SK-N-SH treated with all-trans-retinoic acid at 6 μM for 48 hours (cell line): ENCODE data around the gene ESYT1.
"Not testable (repeated sequence)": the region's sequence is repeated elsewhere in the genome, so short reads cannot be mapped to it uniquely, and the experiment has no call there.

Experiments used
- ATAC-seq: fragments of 200-7000 bp; cut with Tn5 transposase; 3 replicates; pipeline ENCODE4 v1.9.1; 2020; ENCODE audit warnings: mild to moderate bottlenecking, moderate library complexity
- ARNTL ChIP-seq: fragments of 450-650 bp; formaldehyde crosslinking; IDR thresholded peaks from 2 replicates; pipeline ENCODE4 v1.5.0; 2020; ENCODE audit warnings: low read depth, mild to moderate bottlenecking, moderate library complexity, borderline replicate concordance
- BACH2 ChIP-seq: fragments of 250-450 bp; sonication (Bioruptor Pico); IDR thresholded peaks from 2 replicates; pipeline ENCODE4 v1.9.0; 2021; ENCODE audit warnings: mild to moderate bottlenecking, borderline replicate concordance
- CSDC2 ChIP-seq: fragments of 250-450 bp; sonication (Bioruptor Pico); IDR thresholded peaks from 2 replicates; pipeline ENCODE4 v1.5.0; 2020; ENCODE audit warnings: mild to moderate bottlenecking, moderate library complexity
- ESRRG ChIP-seq: fragments of 250-450 bp; sonication (Bioruptor Pico); IDR thresholded peaks from 2 replicates; pipeline ENCODE4 v1.6.1; 2021; ENCODE audit warnings: mild to moderate bottlenecking
- GLIS3 ChIP-seq: fragments of 250-450 bp; sonication (Bioruptor Pico); IDR thresholded peaks from 2 replicates; pipeline ENCODE4 v1.5.0; 2020; ENCODE audit warnings: mild to moderate bottlenecking, moderate library complexity
- ISL1 ChIP-seq: fragments of 250-450 bp; sonication (Bioruptor Pico); IDR thresholded peaks from 2 replicates; pipeline ENCODE4 v2.1.2; 2022; ENCODE audit warnings: mild to moderate bottlenecking, moderate library complexity
- OSR1 ChIP-seq: fragments of 250-450 bp; sonication (Bioruptor Pico); IDR thresholded peaks from 2 replicates; pipeline ENCODE4 v1.8.0; 2022; ENCODE audit warnings: moderate library complexity, mild to moderate bottlenecking, inconsistent platforms
- PPARA ChIP-seq: fragments of 250-450 bp; sonication (Bioruptor Pico); IDR thresholded peaks from 2 replicates; pipeline ENCODE4 v1.5.0; 2020; ENCODE audit warnings: mild to moderate bottlenecking, borderline replicate concordance
- RARB ChIP-seq: fragments of 250-450 bp; sonication (Bioruptor Pico); IDR thresholded peaks from 2 replicates; pipeline ENCODE4 v1.8.0; 2021; ENCODE audit warnings: mild to moderate bottlenecking, moderate library complexity
- SNAI2 ChIP-seq: fragments of 250-450 bp; sonication (Bioruptor Pico); IDR thresholded peaks from 2 replicates; pipeline ENCODE4 v1.5.0; 2020; ENCODE audit warnings: mild to moderate bottlenecking, moderate library complexity
- TCF4 ChIP-seq: fragments of 250-450 bp; sonication (Bioruptor Pico); IDR thresholded peaks from 2 replicates; pipeline ENCODE4 v1.8.0; 2021; ENCODE audit warnings: mild to moderate bottlenecking, moderate library complexity, borderline replicate concordance
- ZFP3 ChIP-seq: fragments of 250-450 bp; sonication (Bioruptor Pico); IDR thresholded peaks from 2 replicates; pipeline ENCODE4 v1.5.0; 2020; ENCODE audit warnings: mild to moderate bottlenecking, moderate library complexity
- ZFP30 ChIP-seq: fragments of 450-650 bp; formaldehyde crosslinking; IDR thresholded peaks from 2 replicates; pipeline ENCODE4 v1.5.0; 2022; ENCODE audit warnings: mild to moderate bottlenecking, moderate library complexity
- ZNF565 ChIP-seq: fragments of 450-650 bp; formaldehyde crosslinking; conservative IDR thresholded peaks from 2 replicates; pipeline ENCODE4 v1.5.0; 2020; ENCODE audit warnings: low read depth, mild to moderate bottlenecking, moderate library complexity
- ZNF8 ChIP-seq: fragments of 450-650 bp; formaldehyde crosslinking; IDR thresholded peaks from 2 replicates; pipeline ENCODE4 v1.5.0; 2020; ENCODE audit warnings: mild to moderate bottlenecking, moderate library complexity
- TF ChIP-seq, protein P1 (sequence below): fragments of 250-450 bp; sonication (Bioruptor Pico); IDR thresholded peaks from 2 replicates; pipeline ENCODE4 v1.5.1; 2021; ENCODE audit warnings: mild to moderate bottlenecking, moderate library complexity
- TF ChIP-seq, protein P2 (sequence below): fragments of 250-450 bp; sonication (Bioruptor Pico); IDR thresholded peaks from 2 replicates; pipeline ENCODE4 v1.8.0; 2020; ENCODE audit warnings: mild to moderate bottlenecking, moderate library complexity, borderline replicate concordance
- TF ChIP-seq, protein P3 (sequence below): fragments of 250-450 bp; sonication (Bioruptor Pico); IDR thresholded peaks from 2 replicates; pipeline ENCODE4 v1.5.0; 2020; ENCODE audit warnings: mild to moderate bottlenecking, moderate library complexity

Gene ESYT1

DNA sequence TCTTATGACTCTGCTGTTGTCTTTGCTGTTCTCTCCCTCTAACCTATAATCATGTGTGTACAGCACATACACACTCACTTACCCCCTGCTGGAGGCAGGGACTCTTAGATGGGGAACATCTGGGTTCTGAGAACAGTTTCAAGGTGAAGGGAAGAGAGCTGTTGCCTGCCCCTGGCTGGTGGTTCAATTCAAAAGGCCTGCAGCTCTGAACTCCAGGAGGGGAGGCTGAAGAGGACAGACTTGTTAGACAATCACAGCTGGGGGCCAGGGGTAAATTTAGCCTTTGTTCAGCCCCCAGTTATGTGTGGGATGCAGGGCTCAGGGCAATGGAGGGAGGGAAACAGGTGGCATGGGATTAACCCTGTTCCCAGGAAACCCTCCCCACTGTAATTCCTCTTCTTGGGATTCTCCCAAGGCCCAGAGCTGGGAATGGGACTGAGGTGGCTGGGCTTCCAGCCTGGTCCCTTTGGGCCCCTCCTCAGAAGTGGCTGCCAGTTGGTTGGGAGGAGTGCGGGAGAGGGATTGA, 26.2 kb downstream of the ESYT1 start:
- TF ChIP-seq SNAI2 (CRISPR knock-in tag) = no peak
- no peak for TF ChIP-seq ZNF8 (CRISPR knock-in tag)
- no peak for TF ChIP-seq TCF4 (CRISPR knock-in tag)
- ATAC-seq = no peak

DNA sequence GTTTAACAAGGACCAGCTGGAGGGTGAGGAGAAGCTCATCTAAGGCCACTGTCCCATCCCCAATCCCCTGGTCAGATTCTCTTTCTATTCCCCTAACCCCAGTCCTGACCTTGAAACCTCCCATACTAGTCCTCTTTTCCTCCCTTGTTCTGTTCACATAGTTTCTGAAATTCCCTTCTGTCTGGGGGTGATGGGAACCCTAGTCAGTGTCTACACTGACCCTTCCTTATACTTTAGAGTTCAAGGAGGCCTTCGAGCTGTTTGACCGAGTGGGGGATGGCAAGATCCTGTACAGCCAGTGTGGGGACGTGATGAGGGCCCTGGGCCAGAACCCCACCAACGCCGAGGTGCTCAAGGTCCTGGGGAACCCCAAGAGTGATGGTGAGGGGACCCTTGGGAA, 26.8 kb downstream of the ESYT1 start:
- TF ChIP-seq OSR1 (CRISPR knock-in tag) = no peak
- no peak for TF ChIP-seq SNAI2 (CRISPR knock-in tag)
- no peak for TF ChIP-seq ARNTL (CRISPR knock-in tag)
- no peak for TF ChIP-seq ESRRG (CRISPR knock-in tag)
- TF ChIP-seq CSDC2 = no peak
- TF ChIP-seq, all 23 proteins: peak for 0
- ATAC-seq = no peak

DNA sequence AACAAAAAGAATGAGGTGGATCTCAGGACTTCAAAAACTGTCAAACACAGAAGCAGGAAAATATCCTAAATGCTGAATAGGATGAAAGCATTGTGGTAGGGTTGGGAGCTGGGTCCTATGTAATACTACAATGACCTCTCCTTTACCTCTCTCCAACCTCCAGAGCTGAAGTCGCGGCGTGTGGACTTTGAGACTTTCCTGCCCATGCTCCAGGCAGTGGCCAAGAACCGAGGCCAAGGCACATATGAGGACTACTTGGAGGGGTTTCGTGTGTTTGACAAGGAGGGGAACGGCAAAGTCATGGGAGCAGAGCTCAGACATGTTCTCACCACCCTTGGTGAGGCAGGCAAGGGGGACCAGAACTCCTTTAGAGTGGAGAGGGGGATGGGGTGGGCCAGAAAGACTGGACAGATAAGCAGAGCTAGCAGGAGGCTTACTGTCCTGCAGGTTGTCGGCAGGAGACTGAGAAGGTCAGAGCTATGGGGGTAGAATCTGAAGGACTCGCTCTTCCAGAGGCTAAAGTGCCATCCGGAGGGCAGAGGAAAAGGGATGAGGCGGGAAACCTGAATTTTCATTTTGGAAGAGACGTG, 27.3 kb downstream of the ESYT1 start:
- ATAC-seq = no peak
- TF ChIP-seq RARB (no peak), PPARA (CRISPR knock-in tag) (no peak)
- TF ChIP-seq, protein P1, sequence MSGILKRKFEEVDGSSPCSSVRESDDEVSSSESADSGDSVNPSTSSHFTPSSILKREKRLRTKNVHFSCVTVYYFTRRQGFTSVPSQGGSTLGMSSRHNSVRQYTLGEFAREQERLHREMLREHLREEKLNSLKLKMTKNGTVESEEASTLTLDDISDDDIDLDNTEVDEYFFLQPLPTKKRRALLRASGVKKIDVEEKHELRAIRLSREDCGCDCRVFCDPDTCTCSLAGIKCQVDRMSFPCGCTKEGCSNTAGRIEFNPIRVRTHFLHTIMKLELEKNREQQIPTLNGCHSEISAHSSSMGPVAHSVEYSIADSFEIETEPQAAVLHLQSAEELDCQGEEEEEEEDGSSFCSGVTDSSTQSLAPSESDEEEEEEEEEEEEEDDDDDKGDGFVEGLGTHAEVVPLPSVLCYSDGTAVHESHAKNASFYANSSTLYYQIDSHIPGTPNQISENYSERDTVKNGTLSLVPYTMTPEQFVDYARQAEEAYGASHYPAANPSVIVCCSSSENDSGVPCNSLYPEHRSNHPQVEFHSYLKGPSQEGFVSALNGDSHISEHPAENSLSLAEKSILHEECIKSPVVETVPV (CRISPR knock-in tag) = no peak

DNA sequence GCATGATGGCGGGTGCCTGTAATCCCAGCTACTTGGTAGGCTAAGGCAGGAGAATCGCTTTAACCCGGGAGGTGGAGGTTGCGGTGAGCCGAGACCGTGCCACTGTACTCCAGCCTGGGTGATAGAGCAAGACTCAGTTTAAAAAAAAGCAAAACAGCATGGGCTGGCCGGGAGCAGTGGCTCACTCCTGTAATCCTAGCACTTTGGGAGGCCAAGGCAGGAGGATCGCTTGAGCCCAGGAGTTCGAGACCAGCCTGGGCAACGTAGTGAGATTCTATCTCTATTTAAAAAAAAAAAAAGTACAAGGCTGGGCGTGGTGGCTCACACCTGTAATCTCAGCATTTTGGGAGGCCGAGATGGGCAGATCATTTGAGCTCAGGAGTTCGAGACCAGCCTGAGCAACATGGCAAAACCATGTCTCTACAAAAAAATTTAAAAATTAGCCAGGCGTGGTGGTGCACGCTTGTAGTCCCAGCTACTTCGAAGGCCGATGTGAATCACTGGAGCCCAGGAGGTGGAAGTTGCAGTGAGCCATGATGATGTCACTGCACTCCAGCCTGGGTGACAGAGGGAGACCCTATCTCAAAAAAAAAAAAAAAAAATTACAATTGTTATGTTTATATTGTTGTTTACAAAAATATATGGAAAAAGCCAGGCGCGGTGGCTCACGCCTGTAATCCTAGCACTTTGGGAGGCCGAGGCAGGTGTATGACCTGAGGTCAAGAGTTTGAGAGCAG, 28.6 kb downstream of the ESYT1 start:
- not testable (repeated sequence) for ATAC-seq

DNA sequence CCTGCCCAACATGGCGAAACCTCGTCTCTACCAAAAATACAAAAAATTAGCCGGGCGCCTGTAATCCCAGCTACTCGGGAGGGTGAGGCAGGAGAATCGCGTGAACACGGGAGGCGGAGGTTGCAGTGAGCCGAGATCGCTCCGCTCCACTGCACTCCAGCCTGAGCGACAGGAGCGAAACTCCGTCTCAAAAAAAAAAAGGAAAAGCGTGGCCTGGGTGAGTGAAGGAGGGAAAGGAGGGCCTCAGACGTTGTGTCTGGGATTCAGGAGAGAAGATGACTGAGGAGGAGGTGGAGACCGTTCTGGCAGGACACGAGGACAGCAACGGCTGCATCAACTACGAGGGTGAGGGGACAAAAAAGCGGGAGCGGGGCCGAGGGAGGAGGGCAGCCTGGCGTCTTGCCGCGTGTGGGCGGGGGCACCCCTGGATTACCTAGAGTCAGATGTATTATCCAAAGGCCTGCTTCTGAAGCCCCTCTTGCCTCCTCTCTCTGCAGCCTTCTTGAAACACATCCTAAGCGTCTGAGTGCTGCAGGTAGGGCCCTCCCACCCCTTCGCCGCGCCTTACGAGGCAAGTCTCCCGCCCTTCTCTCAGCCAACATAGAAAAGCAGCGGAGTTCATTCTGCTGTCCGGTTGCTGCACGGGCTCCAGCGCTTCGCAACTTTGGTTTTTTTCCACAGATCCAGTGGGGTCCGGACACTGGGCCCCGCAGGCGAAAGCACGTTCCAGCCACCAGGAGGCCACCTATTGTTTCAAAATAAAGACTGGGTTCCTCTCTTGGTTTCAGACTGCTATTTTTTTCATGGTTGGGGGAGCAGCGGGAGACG, 29.3 kb downstream of the ESYT1 start:
- peak; percentile 58 for ATAC-seq
- TF ChIP-seq BACH2 (CRISPR knock-in tag) = no peak
- TF ChIP-seq, protein P2, sequence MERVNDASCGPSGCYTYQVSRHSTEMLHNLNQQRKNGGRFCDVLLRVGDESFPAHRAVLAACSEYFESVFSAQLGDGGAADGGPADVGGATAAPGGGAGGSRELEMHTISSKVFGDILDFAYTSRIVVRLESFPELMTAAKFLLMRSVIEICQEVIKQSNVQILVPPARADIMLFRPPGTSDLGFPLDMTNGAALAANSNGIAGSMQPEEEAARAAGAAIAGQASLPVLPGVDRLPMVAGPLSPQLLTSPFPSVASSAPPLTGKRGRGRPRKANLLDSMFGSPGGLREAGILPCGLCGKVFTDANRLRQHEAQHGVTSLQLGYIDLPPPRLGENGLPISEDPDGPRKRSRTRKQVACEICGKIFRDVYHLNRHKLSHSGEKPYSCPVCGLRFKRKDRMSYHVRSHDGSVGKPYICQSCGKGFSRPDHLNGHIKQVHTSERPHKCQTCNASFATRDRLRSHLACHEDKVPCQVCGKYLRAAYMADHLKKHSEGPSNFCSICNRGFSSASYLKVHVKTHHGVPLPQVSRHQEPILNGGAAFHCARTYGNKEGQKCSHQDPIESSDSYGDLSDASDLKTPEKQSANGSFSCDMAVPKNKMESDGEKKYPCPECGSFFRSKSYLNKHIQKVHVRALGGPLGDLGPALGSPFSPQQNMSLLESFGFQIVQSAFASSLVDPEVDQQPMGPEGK (CRISPR knock-in tag) = peak; percentile 73; the same call in 1 of the 2 replicates
- TF ChIP-seq, all 23 proteins: peak for 1

DNA sequence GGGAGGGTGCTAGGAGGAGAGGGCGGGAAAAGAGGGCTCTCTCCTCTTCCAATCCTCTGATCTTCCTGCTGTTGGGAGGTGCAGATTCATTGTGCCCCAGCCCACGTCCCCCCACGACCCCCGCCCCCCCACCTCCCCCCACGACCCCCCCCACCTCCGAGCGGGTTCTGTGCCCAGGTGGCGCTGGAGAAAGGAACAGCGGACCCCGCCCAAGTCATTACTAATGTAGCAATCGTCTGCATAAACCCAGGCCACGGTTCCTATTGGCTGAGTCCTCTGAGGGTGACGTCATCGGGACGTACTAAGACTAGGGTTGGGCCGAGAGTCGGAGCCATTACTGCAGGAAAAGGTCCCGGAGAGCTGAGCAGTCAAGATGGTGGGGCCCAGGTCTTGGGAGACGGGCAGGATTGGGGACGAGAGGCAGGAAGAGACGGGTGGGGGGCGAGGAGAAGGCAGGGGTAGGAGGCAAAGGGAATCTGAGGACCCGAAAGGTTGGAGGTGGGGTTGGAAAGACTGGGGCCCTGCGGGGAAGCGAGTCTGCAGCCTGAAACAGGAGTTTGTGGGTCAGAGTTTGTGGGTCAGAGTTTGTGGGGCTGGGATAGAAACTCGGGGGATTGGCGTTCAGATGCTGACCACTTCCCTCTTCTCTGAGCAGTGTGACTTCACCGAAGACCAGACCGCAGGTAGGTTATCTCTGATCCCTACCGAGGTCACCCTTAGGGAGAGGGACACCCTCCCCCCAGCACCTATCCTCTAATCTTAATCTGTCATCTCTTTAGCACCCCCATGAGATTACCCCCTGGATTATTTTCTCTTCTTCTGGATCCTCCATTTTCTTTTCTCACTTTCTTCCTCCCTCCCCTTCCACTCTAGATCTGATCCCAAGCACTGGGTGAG, 30.2 kb downstream of the ESYT1 start, which contains the start of gene MYL6:
Gene MYL6, plus strand, starts transcription at position 331 of the 897 bp plus-strand sequence. Its CDS starts 43 bp downstream, at position 374.
- ATAC-seq = peak; percentile 86
- TF ChIP-seq, protein P3, sequence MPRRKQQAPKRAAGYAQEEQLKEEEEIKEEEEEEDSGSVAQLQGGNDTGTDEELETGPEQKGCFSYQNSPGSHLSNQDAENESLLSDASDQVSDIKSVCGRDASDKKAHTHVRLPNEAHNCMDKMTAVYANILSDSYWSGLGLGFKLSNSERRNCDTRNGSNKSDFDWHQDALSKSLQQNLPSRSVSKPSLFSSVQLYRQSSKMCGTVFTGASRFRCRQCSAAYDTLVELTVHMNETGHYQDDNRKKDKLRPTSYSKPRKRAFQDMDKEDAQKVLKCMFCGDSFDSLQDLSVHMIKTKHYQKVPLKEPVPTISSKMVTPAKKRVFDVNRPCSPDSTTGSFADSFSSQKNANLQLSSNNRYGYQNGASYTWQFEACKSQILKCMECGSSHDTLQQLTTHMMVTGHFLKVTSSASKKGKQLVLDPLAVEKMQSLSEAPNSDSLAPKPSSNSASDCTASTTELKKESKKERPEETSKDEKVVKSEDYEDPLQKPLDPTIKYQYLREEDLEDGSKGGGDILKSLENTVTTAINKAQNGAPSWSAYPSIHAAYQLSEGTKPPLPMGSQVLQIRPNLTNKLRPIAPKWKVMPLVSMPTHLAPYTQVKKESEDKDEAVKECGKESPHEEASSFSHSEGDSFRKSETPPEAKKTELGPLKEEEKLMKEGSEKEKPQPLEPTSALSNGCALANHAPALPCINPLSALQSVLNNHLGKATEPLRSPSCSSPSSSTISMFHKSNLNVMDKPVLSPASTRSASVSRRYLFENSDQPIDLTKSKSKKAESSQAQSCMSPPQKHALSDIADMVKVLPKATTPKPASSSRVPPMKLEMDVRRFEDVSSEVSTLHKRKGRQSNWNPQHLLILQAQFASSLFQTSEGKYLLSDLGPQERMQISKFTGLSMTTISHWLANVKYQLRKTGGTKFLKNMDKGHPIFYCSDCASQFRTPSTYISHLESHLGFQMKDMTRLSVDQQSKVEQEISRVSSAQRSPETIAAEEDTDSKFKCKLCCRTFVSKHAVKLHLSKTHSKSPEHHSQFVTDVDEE (CRISPR knock-in tag) = peak; percentile 74
- no peak for TF ChIP-seq ISL1 (CRISPR knock-in tag)
- no peak for TF ChIP-seq TCF4 (CRISPR knock-in tag)
- TF ChIP-seq ZNF565 = no peak; the same call in 1 of the 2 replicates
- peak; percentile 74; the same call in 1 of the 2 replicates for TF ChIP-seq BACH2 (CRISPR knock-in tag)
- TF ChIP-seq RARB = peak; percentile 92
- peak; percentile 78; the same call in 1 of the 2 replicates for TF ChIP-seq GLIS3 (CRISPR knock-in tag)
- peak; percentile 62; the same call in 1 of the 2 replicates for TF ChIP-seq ZFP30 (CRISPR knock-in tag)
- TF ChIP-seq, protein P1 (CRISPR knock-in tag) = peak; percentile 75; the same call in 1 of the 2 replicates
- TF ChIP-seq ZFP3 = peak; percentile 58; the same call in 1 of the 2 replicates
- peak; percentile 6; the same call in 1 of the 2 replicates for TF ChIP-seq ZNF8 (CRISPR knock-in tag)
- TF ChIP-seq, protein P2 (CRISPR knock-in tag) = no peak
- TF ChIP-seq PPARA (CRISPR knock-in tag) = peak; percentile 90
